ENCODE measurements around the gene LTB4R2.

LTB4R2 gene, protein sequence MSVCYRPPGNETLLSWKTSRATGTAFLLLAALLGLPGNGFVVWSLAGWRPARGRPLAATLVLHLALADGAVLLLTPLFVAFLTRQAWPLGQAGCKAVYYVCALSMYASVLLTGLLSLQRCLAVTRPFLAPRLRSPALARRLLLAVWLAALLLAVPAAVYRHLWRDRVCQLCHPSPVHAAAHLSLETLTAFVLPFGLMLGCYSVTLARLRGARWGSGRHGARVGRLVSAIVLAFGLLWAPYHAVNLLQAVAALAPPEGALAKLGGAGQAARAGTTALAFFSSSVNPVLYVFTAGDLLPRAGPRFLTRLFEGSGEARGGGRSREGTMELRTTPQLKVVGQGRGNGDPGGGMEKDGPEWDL

GRCh38 chr14:24309538-24310264 lies at the start of gene LTB4R2:
LTB4R2 (plus strand) TSS chr14:24310140; CDS start chr14:24310665, 525 bp downstream.
- TF ChIP-seq, protein P1, sequence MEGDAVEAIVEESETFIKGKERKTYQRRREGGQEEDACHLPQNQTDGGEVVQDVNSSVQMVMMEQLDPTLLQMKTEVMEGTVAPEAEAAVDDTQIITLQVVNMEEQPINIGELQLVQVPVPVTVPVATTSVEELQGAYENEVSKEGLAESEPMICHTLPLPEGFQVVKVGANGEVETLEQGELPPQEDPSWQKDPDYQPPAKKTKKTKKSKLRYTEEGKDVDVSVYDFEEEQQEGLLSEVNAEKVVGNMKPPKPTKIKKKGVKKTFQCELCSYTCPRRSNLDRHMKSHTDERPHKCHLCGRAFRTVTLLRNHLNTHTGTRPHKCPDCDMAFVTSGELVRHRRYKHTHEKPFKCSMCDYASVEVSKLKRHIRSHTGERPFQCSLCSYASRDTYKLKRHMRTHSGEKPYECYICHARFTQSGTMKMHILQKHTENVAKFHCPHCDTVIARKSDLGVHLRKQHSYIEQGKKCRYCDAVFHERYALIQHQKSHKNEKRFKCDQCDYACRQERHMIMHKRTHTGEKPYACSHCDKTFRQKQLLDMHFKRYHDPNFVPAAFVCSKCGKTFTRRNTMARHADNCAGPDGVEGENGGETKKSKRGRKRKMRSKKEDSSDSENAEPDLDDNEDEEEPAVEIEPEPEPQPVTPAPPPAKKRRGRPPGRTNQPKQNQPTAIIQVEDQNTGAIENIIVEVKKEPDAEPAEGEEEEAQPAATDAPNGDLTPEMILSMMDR (IDR thresholded peaks at IDR 0.05; ENCODE audit: borderline replicate concordance, control extremely low read depth, extremely low read depth, insufficient read depth, missing control alignments): no peak
- in situ Hi-C loops (cut with MboI; ENCODE audit: low sequenced_read_pairs, unreplicated experiment): no loop called here

GRCh38 chr14:24260780-24261157 lies 49.2 kb upstream of the LTB4R2 start:
- TF ChIP-seq, protein P1 (IDR thresholded peaks at IDR 0.05; ENCODE audit: borderline replicate concordance, control extremely low read depth, extremely low read depth, insufficient read depth, missing control alignments): no peak
- DNase-seq (ENCODE audit: low spot score): no peak
- in situ Hi-C loops (cut with MboI; ENCODE audit: low sequenced_read_pairs, unreplicated experiment): no loop called here

More at GRCh38 chr14:24309538-24310264, at the start of gene LTB4R2:
- no peak for DNase-seq (ENCODE audit: low spot score)

DNA sequence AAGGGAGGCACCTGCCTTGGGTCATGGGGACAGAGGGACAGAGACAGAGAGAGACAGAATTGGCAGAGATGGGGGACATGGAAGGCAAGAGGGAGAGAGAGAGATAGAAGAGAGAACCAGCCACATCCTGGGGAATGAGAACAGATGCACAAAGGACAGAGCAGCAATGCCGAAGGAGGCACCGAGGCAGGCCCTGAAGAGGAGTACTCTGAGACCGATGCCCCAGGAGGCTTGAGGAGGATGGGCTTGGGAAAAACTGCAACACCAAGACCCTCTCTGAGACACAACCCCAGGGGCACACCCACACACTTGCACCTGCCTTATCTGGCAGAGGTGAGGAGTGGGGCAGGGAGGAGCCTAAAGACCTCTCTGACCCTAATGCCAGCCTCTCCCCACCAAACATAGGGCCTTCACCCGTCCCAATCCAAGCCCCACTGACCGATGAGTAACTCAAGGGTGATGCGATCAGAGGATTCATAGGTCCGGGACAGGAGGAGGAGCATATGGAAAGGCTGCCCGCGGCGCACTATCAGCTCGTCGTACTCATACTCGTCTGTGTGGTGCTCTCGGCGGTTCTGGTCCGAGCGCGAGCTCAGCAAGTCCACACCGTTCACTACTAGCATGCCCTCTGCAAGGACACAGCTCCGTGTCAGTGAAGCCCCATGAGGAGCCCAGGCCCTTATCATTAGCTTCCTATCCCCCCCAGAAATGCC lies 48.5 kb upstream of the LTB4R2 start:
- TF ChIP-seq, protein P1 (IDR thresholded peaks at IDR 0.05; ENCODE audit: borderline replicate concordance, control extremely low read depth, extremely low read depth, insufficient read depth, missing control alignments): no peak
- in situ Hi-C loops (cut with MboI; ENCODE audit: low sequenced_read_pairs, unreplicated experiment): no loop called here
- DNase-seq (ENCODE audit: low spot score): no peak

DNA sequence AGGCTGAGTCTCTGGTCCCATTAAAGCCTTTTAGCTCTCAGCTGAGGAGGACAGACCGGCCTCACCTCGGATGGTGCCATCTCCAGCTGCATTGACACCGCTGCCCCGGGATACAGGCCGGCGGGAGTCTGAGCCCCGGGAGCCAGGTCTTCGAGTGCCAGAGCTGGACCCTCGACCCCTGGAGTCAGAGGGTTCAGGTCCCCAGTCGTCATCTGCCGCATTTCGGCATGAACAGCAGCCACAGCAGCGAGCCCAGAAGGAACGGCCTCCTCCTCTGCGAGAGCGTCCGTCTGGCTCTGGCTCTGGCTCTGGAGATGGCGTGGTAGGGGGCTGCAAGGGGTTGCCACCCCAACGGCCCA lies 48.0 kb upstream of the LTB4R2 start:
- no peak for DNase-seq (ENCODE audit: low spot score)
- in situ Hi-C loops (cut with MboI; ENCODE audit: low sequenced_read_pairs, unreplicated experiment): no loop called here

GRCh38 chr14:24262821-24263733 lies 46.9 kb upstream of the LTB4R2 start, which contains the start of gene TGM1:
TGM1 (minus strand) TSS chr14:24263177; CDS start chr14:24262352, 825 bp downstream.
- TF ChIP-seq, protein P1 (IDR thresholded peaks at IDR 0.05; ENCODE audit: borderline replicate concordance, control extremely low read depth, extremely low read depth, insufficient read depth, missing control alignments): no peak
- no peak for DNase-seq (ENCODE audit: low spot score)
- in situ Hi-C loops (cut with MboI; ENCODE audit: low sequenced_read_pairs, unreplicated experiment): no loop called here

More for the DNA sequence above, 48.0 kb upstream of the LTB4R2 start:
- TF ChIP-seq, protein P1 (IDR thresholded peaks at IDR 0.05; ENCODE audit: borderline replicate concordance, control extremely low read depth, extremely low read depth, insufficient read depth, missing control alignments): no peak

Data from GM13976 (cell line).